Neural progenitor cell (in vitro differentiated cells): ENCODE results near the gene SLAMF8. TPM values are rescaled to one million over a fixed set of nuclear protein-coding genes. Genes with fewer than 3 reads are reported as not detected.

ENCODE experiments used
- DNase-seq: peaks from one replicate; pipeline ENCODE4 v3.0.0-alpha.2; 2016; ENCODE audit warnings: low spot score
- H2AFZ ChIP-seq: fragments of 200-600 bp; sonication (generic); replicated peaks from 2 replicates; pipeline ENCODE4 v1.6.1; 2016; ENCODE audit warnings: antibody characterized with exemption
- H3F3A ChIP-seq: fragments of 200-600 bp; sonication (generic); 2 replicates; pipeline ENCODE4 v1.6.1; 2016; ENCODE audit warnings: antibody characterized with exemption, low read depth
- H3K27ac ChIP-seq: fragments of 200-600 bp; sonication (generic); 2 replicates; pipeline ENCODE4 v1.5.1; 2016; ENCODE audit warnings: mild to moderate bottlenecking
- H3K27me3 ChIP-seq: fragments of 200-600 bp; sonication (generic); 2 replicates; pipeline ENCODE4 v1.6.1; 2016; ENCODE audit warnings: mild to moderate bottlenecking, moderate library complexity
- H3K36me3 ChIP-seq: fragments of 200-600 bp; sonication (generic); 2 replicates; pipeline ENCODE4 v1.5.1; 2016
- H3K4me1 ChIP-seq: fragments of 200-600 bp; sonication (generic); 2 replicates; pipeline ENCODE4 v1.6.1; 2016; ENCODE audit warnings: mixed run types
- H3K4me2 ChIP-seq: fragments of 200-600 bp; sonication (generic); 2 replicates; pipeline ENCODE4 v1.6.1; 2016
- H3K4me3 ChIP-seq: fragments of 200-600 bp; sonication (generic); 2 replicates; pipeline ENCODE4 v1.5.1; 2016
- H3K79me2 ChIP-seq: fragments of 200-600 bp; sonication (generic); 2 replicates; pipeline ENCODE4 v1.6.1; 2016; ENCODE audit warnings: low read depth
- H3K9ac ChIP-seq: fragments of 200-600 bp; sonication (generic); 2 replicates; pipeline ENCODE4 v1.6.1; 2016
- H3K9me3 ChIP-seq: fragments of 200-600 bp; sonication (generic); 2 replicates; pipeline ENCODE4 v1.5.1; 2016; ENCODE audit warnings: low read depth
- H4K20me1 ChIP-seq: fragments of 200-600 bp; sonication (generic); 2 replicates; pipeline ENCODE4 v1.6.1; 2016; ENCODE audit warnings: low read depth
- H3K27ac Mint-ChIP-seq: 3 replicates; pipeline ENCODE4 v1.8.0; 2021; ENCODE audit warnings: mixed read lengths
- H3K27me3 Mint-ChIP-seq: 2 replicates; pipeline ENCODE4 v1.8.0; 2022; ENCODE audit warnings: low read depth, mild to moderate bottlenecking, inconsistent platforms, moderate library complexity, mixed read lengths; ENCODE audit not compliant: insufficient read depth
- H3K36me3 Mint-ChIP-seq: 3 replicates; pipeline ENCODE4 v1.8.0; 2021; ENCODE audit warnings: mixed read lengths
- H3K4me1 Mint-ChIP-seq: 3 replicates; pipeline ENCODE4 v1.8.0; 2021; ENCODE audit warnings: mixed read lengths
- H3K4me3 Mint-ChIP-seq: 3 replicates; pipeline ENCODE4 v1.8.0; 2021; ENCODE audit warnings: mild to moderate bottlenecking, moderate library complexity, mixed read lengths
- H3K9me3 Mint-ChIP-seq: 3 replicates; pipeline ENCODE4 v1.8.0; 2020; ENCODE audit warnings: mixed read lengths
- CTCF ChIP-seq: fragments of 200-600 bp; sonication (generic); IDR thresholded peaks from 2 replicates; pipeline ENCODE4 v1.5.1; 2017; ENCODE audit warnings: antibody characterized with exemption, mild to moderate bottlenecking
- EZH2 ChIP-seq: fragments of 200-600 bp; sonication (generic); IDR thresholded peaks from 2 replicates; pipeline ENCODE4 v1.6.1; 2017; ENCODE audit warnings: antibody characterized with exemption, mild to moderate bottlenecking, moderate library complexity
- EZH2phosphoT487 ChIP-seq: fragments of 200-600 bp; sonication (generic); IDR thresholded peaks from 2 replicates; pipeline ENCODE4 v1.6.1; 2017; ENCODE audit warnings: antibody characterized with exemption
- total RNA-seq: library from RNA; depleted of rRNA; stranded (reverse); fragments of >200 nt; gene quantifications from 2 replicates; pipeline ENCODE4 v1.2.3, GENCODE V29; 2015; ENCODE audit warnings: low replicate concordance

Gene SLAMF8
- total RNA-seq, 1 donor from 2014 or later = not detected

GRCh38 chr1:159786465-159786864 is 40.2 kb upstream of the SLAMF8 start:
- Histone ChIP-seq H3K27ac (no peak overlapping the region), H3K9ac (no peak overlapping the region), H3K27me3 (peaks cover 6% of the 10 kb centered on the region), H3K36me3 (no peaks in the 10 kb centered on the region), H3F3A (no peaks in the 10 kb centered on the region), H3K9me3 (no peaks in the 10 kb centered on the region), H4K20me1 (no peaks in the 10 kb centered on the region), H2AFZ (no peak overlapping the region), H3K79me2 (no peaks in the 10 kb centered on the region), H3K4me1 (no peaks in the 10 kb centered on the region), H3K4me2 (no peak overlapping the region), H3K4me3 (no peak overlapping the region)
- no peak overlapping the region for H3K4me3 Mint-ChIP-seq
- H3K36me3 Mint-ChIP-seq = no peaks in the 10 kb centered on the region
- no peak for DNase-seq
- no peak for TF ChIP-seq EZH2
- TF ChIP-seq EZH2phosphoT487 = no peak
- TF ChIP-seq CTCF = no peak
- H3K9me3 Mint-ChIP-seq = peaks cover under 1% of the 10 kb centered on the region
- peaks cover under 1% of the 10 kb centered on the region for H3K4me1 Mint-ChIP-seq
- peaks cover 3% of the 10 kb centered on the region for H3K27me3 Mint-ChIP-seq
- no peak overlapping the region for H3K27ac Mint-ChIP-seq

- Mint-ChIP-seq H3K4me3 (no peak overlapping the region), H3K9me3 (no peaks in the 10 kb centered on the region), H3K27ac (no peak overlapping the region), H3K4me1 (no peaks in the 10 kb centered on the region), H3K36me3 (no peaks in the 10 kb centered on the region), H3K27me3 (peaks cover 4% of the 10 kb centered on the region)
- Histone ChIP-seq H3K36me3 (no peaks in the 10 kb centered on the region), H3F3A (no peaks in the 10 kb centered on the region), H2AFZ (no peak overlapping the region), H3K9me3 (no peaks in the 10 kb centered on the region), H4K20me1 (no peaks in the 10 kb centered on the region), H3K4me3 (no peak overlapping the region), H3K27me3 (peaks cover 1% of the 10 kb centered on the region), H3K9ac (no peak overlapping the region), H3K79me2 (no peaks in the 10 kb centered on the region), H3K4me1 (no peaks in the 10 kb centered on the region), H3K27ac (no peak overlapping the region), H3K4me2 (no peak overlapping the region)
- no peak for TF ChIP-seq EZH2phosphoT487
- no peak for TF ChIP-seq CTCF
- TF ChIP-seq EZH2 = no peak
- no peak for DNase-seq
Measured at GRCh38 chr1:159786966-159787365, 39.7 kb upstream of the SLAMF8 start.

GRCh38 chr1:159790237-159790917 is 36.3 kb upstream of the SLAMF8 start:
- TF ChIP-seq CTCF = peak; percentile 73
- TF ChIP-seq EZH2phosphoT487 = no peak
- Histone ChIP-seq H2AFZ (no peak overlapping the region), H4K20me1 (no peaks in the 10 kb centered on the region), H3K9me3 (no peaks in the 10 kb centered on the region), H3K9ac (no peak overlapping the region), H3K4me1 (no peaks in the 10 kb centered on the region), H3K27me3 (peaks cover 3% of the 10 kb centered on the region), H3K36me3 (no peaks in the 10 kb centered on the region), H3K27ac (no peak overlapping the region), H3K79me2 (no peaks in the 10 kb centered on the region), H3F3A (no peaks in the 10 kb centered on the region), H3K4me3 (no peak overlapping the region), H3K4me2 (no peak overlapping the region)
- Mint-ChIP-seq H3K9me3 (no peaks in the 10 kb centered on the region), H3K4me3 (no peak overlapping the region), H3K27ac (no peak overlapping the region), H3K27me3 (peaks cover 6% of the 10 kb centered on the region), H3K36me3 (no peaks in the 10 kb centered on the region), H3K4me1 (no peaks in the 10 kb centered on the region)
- DNase-seq = peak; percentile 63
